Posterior cingulate gyrus (tissue), 11 donors: ENCODE measurements around the gene GUCA1A.
"Not testable (repeated sequence)": the region's sequence is repeated elsewhere in the genome, so short reads cannot be mapped to it uniquely, and the experiment has no call there.

ENCODE experiments used
- DNase-seq, 10 donors: peaks; one replicate each; pipeline versions ENCODE4 v3.0.0 to v3.0.0-alpha.2; 2020 to 2021; ENCODE audit warnings: mixed read lengths in 3 of 10
- intact Hi-C: fragments of 100-400 bp; cut with DNase I; formaldehyde crosslinking; loops from one replicate; pipeline ENCODE4 v1.15.1; 2023

Gene GUCA1A

DNA sequence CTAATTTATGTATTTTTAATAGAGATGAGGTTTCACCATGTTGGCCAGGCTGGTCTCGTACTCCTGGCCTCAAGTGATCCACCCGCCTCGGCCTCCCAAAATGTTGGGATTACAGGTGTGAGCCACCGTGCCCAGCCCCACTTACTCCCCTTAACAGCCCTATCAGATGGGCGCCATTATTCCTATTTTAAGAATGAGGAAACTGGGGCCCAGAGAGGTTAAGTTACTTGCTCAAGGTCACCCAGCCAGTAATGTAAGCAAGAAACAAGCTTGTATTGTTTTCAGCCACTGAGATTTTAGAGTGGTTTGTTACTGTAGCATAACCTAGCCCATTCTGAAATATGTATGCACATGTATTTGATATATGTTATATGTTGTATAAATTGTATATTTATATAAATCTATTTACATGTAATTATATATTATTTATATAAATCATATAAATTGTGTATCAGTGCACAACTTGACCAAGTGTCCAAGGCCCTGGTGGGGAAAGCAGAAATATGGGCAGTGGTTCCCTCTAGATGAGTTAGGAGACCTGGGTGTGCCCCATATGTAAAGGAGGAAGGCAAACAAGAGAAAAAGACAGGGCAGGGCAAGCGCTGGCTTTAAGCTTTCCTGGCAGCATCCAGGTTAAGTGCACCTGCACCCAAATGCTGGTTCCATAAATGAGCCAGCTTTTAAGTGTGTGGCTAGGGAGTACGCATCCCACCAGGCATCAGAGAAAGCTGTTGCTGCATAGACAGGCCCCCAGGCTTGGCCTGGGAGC, 1.2 kb upstream of the GUCA1A start:
- DNase-seq = no peak
- intact Hi-C loops = no loop called here

DNA sequence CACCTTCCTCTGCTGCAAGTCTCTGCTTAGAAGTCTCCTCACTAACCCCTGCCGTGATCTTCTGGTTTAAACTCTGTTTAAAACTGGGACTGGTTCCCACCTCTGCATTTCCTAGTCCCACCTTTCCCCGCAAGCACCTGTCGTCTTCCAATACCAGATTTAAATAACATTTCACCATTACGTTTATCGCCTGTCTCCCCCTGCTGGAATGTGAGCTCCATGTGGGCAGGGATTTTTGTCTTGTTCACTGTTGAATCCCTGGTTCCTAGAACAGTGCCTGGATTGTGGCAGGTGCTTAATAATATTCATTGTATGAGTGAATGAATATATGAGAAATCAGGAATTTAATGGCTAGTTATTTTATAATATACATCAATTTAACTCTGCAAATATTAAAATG, 2.7 kb downstream of the GUCA1A start:
- intact Hi-C loops = no loop called here
- no peak for DNase-seq

DNA sequence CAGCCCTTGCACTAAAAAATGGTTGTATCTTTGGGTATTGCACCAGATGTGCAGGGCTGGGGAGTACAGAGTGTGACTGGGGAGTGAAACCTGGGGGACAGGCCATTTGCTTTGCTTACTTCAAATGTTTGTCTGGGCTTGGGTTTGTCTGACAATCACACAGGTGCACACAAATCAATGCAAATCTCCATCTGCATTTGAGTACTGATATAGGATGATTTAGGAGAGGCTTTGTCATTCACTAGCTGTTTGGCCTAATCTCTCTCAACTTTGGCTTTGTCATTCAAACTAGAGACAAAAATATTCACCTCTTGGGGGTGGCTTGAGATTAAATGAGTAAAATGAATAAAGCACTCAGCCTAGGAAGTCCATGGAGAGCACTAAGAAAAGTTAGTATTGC, 3.8 kb downstream of the GUCA1A start:
- DNase-seq = no peak
- intact Hi-C loops = no loop called here

DNA sequence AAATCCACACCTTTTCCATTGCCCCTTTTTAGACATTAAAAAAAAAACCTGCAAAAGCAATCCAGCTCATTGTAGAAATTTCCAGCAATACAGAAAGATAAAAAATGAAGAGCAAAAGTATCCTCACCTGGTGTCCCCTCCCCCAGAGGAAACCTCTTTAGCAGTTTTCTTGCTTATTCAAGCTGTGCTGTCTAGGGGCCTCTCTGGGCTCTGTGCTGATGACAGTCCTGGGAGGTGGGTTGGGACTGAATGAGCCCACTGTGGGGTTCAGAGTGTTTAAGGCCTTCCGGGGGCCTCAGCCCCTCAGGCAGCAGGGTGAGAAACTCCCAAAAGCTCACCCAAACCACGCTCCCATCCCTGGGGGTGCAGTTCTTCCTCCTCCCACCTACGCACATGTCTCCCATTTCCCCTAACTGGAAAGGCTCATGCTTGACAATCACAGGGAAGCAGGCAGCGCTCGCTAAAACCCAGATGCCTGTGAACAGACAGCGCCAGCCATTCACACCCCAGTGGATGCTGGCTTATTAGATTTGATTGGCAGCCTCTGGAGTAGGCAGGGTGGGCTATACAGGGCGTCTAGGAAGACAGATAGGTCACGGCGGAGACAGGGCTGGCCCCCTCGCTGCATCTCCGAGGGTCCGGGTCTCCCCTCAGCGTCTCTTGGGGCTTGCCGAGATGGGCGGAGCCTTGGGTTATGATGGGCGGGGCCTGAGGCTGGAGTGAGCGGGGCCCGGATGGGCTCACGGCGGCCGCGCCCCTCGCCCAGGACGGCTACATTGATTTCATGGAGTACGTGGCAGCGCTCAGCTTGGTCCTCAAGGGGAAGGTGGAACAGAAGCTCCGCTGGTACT, 4.6 kb downstream of the GUCA1A start:
- intact Hi-C loops = no loop called here
- no peak for DNase-seq

DNA sequence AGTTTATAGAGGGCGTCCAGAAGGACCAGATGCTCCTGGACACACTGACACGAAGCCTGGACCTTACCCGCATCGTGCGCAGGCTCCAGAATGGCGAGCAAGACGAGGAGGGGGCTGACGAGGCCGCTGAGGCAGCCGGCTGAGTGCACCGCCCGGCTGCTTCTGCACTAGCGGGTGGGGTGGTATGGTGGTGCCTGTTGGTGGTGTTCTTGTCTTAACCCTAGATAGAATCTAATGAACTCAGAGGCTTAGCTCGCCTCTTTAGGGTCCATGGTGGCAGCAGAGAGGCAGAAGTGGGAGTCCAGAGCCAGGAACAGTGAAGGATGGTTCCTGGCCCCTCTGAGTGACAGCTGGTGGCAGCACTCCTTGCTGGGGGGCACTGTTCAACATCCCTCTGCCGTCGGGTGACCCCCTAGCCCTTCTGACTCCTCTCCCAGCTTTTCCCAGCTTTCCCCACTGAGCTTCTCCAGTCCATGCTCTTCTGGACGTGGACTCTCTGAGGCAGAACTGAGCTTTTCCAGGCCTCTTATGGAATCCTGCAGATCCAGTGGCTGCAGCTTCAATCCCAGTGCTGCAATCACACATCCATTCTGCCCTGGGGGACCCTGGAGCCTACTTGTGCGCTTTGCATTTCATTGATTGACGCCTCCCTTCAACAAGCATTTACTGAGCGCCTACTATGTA, 6.2 kb downstream of the GUCA1A start:
- DNase-seq = no peak
- intact Hi-C loops = no loop called here

DNA sequence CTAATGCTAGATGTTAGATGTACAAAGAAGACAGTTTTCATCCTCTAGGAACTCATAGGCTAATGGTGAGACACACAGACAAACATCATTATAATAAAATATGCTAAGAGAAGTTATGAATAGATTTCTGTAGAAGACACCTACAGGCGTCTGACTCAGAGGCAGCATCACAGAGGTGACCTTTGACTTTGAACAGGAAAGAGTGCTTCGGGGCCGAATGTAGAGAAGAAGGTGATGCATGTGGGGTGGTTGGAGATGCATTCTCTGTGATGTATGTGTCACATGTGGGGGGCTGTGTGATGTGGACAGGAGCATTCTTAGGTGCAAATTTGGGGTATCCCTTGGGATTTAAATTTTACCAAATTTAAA, 6.8 kb downstream of the GUCA1A start:
- intact Hi-C loops = no loop called here
- no peak for DNase-seq

DNA sequence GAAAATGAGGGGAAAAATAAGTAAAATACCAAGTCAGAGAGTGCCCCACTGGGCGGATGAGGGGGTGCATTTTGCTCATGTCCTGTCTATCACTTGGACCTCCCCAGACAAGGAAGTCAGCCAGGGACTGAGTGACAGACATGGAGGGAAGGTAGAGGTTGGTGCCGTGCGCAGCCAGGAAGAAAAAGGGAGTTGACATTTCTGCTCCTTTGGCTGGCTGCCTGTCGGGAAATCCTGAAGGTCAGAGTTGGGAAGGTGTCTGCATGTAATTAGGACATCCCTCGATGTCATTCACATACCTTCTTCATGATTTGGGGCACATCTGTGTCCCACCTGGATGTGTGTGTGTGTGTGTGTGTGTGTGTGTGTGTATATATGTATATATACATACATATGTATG, 8.9 kb downstream of the GUCA1A start:
- intact Hi-C loops = no loop called here
- no peak for DNase-seq

DNA sequence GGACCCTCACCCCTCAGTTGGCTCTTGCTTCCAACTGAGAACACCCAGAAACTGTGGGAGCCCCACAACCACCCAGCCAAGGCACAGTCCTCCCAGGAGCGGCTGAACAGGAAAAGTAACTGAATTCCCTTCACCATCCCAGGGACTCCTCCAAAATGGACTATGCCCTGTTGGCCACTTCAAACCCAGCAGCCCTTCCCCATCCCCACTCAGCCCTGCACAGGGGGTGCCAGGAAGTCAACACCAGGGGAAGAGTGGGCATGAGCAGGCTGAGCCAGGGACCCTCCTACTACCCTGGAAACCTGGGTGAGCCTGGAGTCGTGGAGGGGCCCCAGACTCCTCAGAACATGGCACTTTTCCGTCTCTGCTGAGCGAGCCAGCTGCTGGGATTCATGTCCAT, 11.3 kb downstream of the GUCA1A start:
- intact Hi-C loops = no loop called here
- no peak for DNase-seq

DNA sequence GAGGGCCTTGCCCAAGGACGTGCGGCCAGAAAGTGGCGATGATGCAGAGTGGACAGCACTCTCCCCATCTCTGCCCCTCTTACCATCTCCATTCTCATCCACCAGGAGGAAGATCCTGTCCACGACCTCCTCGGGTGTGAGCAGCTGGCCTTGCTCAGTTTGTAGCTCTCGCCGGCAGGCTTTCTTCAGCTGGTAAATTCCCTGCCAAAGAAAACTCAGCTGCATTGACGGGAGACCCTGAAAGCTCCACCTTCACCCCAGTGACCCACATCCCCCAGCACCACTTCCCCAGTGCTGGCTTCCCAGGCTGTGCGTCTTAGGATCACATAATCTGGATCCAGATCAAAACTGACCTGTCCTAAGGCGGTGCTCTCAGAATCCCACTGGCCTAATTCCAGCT, 12.4 kb downstream of the GUCA1A start:
- intact Hi-C loops = no loop called here
- DNase-seq = peak in 1 of 10 donors; percentile 29

DNA sequence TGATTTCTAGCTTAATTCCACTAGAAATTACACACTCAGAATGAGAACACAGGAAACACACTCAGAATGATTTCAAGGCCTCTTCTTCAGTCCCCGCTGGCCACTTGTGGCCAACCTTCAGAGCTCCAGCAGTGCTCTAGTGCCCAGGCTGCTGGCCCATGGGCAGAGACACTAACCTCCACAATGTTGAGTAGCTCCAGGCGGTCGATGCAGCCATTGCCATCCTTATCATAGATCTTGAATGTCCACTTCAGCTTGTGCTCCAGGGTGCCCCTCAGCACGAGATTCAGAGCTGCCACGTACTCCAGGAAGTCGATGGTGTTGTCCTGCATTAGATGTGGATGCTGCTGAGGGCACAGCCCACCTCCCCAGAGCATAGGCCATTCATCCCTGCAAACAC, 15.2 kb downstream of the GUCA1A start:
- peak in 1 of 10 donors; percentile 31 for DNase-seq

DNA sequence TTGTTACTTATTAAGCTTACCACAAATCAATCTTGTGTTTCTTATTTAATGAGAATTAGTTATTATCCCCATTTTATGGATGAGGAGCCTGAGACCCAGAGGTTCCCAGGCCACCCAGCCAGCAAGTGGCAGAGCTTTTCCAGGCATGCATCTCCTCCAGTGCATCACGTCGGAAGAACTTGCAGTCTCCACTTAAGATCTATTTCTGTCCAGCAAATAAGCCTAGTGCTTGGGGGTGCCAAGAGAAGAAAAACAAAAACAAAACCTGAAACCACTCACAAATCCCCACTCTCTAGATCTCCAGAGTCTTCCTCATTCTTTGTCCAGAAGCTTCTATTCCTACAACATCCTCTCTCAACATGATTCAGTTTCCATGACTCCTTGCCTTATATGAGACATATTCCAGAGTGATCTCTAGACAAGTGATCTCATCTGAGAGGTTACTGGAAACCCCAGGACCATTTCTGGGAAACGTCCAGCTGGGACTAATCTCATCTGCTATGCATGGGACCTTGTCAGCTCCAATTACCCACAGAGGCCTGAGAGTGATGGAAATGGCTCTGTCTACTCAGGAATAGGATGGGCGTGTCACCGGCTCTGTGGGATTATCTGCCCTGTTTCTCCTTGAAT, 17.5 kb downstream of the GUCA1A start:
- DNase-seq = no peak
- intact Hi-C loops = no loop called here

More for the DNA sequence above, 15.2 kb downstream of the GUCA1A start:
- intact Hi-C loops = no loop called here

DNA sequence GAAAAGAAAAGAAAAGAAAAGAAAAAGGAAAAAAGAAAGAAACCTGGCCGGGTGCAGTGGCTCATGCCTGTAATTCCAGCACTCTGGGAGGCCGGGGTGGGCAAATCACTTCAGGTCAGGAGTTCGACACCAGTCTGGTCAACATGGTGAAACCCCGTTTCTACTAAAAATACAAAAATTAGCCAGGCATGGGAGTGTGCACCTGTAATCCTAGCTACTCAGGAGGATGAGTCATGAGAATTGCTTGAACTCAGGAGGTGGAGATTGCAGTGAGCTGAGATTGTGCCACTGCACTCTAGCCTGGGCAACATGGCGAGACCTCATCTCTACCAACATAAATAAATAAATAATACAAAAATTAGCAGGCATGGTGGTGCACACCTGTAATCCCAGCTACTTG, 19.2 kb downstream of the GUCA1A start:
- intact Hi-C loops, DNase-seq: not testable (repeated sequence)

DNA sequence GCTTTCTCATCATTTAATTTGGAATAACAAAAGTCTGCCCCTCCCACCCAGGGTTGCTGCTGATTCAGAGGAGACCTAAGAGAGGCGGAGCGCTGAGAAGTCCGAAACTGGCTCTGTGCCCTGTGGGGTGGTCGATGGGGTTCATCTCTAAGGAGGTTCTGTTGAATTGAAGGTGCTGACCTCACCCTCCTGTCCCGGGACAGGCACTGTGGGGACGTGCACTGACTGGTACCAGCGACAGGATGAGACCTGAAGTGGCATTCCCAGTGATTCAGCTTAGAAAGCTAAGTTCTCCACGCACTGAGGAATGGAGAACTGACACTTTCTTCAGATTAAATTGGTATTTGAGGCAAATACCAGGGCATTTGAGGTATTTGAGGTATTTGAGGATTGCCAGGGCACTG, 20.3 kb downstream of the GUCA1A start:
- no peak for DNase-seq
- intact Hi-C loops = no loop called here

DNA sequence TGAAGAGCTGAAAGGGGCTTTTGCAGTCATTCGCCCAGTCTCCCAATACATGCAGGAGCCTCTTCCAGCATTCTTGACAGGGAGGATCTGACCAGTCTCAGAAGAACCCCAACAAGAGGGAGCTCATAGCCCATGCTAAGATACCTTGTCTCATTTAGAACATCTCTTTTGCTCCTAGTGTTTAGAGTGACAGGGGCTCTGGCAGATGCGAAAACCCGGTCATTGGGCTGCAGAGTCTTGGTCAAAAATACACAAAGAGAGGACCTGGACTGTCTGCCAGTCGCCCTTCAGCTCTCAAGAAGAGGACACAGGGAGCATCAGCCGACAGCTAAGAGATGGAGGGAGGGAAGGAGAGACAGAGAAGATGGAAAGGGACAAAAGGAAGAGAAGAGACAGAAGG, 20.9 kb downstream of the GUCA1A start:
- intact Hi-C loops = no loop called here

DNA sequence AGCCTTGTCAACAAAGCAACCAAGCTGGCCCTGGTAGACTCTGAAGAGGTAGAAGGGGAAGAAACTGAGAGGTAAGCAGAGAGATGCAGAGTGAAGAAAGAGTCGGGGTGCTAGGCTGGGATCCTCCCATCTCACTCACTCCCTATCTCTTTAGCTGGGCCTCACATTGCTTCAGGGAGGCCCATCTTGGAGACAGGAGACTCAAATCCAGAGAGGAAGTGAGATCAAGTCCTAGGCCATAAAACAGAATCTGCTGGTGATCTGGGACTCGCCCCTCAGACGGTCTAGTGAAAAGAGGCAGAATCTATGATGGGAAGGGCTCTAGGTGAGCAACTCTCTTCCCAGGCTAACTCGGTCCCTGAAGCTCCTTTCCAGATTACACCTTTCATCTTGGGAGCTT, 22.3 kb downstream of the GUCA1A start:
- no peak for DNase-seq
- intact Hi-C loops = no loop called here

More for the DNA sequence above, 20.9 kb downstream of the GUCA1A start:
- DNase-seq = no peak

DNA sequence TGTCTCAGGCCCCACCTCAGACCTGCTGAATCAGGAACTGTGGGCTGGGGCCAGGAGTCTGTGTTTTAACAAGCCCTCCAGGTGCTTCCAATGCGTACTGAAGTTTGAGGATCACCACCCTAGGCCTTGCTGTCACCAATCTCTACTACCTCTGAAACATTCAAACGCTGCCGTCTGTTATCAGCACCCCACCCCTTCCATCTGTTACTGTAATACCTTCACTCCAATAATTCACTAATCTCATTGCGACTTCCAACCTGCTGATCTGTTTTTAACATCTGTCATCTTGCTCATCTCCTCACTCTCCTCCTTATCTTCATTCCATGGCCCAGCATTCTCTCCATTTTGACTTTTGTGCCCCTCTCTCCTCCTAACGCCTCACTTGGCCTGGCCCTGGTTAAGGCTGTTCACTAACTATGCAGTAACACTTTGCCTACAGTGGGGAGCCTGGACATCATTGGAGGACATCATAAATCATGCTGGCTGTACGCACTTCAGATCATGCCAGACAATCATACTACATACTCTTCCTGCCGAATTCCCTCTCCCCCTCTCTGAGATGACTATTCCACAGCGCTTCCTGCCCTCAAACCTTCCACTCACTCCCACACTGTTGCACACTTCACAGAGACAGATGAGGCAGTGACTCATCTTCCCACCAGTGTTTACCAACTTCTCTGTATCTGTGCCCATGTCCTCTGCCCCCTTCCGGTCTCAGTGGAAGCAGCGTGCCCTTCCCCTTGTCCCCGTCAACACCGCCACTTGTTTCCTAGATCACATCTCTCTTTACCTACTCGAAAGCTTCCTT, 24.6 kb downstream of the GUCA1A start:
- DNase-seq = no peak
- intact Hi-C loops = no loop called here

DNA sequence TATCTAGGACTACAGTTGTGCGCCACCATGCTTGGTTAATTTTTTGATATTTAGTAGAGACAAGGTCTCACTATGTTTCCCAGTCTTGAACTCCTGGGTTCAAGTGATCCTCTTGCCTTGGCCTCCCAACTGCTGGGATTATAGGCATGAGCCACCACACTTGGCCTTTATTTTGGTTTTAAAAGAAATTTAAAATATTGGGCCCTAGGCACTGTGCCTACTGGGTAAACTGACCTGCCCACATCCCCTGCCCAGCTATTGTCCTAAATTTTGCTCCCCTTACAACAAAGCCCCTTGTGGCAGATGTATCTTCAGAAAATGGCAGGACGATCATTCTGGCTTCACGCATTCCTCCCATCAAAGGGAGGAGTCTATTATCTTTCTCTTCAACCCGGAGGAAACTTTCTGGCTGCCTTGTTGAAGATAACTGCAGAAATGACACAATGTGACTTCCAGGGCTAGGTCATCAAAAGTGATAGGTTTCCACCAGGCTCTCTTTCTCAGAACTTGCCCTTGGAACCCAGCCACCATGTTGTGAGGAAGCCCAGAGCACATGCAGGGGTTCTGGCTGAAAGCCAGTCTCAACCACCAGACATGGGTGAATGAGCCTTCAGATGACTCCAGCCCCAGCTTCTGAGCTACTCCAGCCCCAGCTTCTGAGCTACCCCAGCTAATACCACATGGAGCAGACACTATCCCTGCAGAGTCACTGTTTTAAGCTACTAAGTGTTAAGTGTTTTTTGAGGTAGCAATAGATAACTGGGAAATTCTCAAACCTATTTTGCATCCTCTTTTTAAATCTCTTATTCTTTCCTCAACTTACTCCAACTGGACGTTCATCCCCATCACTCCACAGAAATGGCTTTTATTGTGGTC, 26.2 kb downstream of the GUCA1A start:
- DNase-seq = no peak
- intact Hi-C loops = no loop called here

DNA sequence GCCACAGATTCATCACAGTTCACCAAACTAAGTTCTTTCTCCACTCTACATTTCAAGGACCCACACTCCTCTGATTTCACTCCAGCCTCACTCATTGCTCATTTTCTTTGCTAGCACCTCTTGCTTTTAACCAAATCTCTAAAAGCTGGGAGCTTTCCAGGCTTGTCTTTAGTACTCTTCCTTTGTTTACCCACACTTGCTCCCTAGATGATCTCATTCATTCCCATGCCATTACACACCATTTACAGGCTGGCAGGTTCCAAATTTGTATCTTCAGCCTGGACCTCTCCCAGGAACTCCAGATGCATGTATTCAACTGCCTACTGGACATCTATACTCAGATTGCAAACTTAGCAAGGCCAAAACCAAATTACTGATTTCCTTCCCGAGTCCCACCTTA, 26.9 kb downstream of the GUCA1A start:
- intact Hi-C loops = no loop called here
- DNase-seq = no peak

DNA sequence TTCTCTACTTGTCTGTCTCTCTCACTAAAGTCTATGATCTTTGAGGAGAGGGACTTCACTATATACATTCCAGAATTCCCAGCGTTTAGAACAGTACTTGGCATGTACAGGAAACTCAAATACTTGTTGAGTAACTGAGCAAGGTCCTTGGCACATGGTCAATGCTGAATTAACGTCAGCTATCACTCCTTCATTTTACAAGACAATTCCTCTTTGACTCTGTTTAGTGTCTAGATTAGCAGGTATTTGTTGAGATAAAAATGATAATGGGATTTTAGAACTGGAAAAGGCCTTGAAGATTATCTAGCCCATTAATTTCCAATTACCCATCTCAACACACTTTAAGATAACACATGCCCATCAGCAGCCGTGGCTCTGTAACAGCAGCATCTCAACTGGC, 28.2 kb downstream of the GUCA1A start:
- no peak for DNase-seq
- intact Hi-C loops = no loop called here
